ENCODE data around the gene DNAH6.

Gene DNAH6

DNA sequence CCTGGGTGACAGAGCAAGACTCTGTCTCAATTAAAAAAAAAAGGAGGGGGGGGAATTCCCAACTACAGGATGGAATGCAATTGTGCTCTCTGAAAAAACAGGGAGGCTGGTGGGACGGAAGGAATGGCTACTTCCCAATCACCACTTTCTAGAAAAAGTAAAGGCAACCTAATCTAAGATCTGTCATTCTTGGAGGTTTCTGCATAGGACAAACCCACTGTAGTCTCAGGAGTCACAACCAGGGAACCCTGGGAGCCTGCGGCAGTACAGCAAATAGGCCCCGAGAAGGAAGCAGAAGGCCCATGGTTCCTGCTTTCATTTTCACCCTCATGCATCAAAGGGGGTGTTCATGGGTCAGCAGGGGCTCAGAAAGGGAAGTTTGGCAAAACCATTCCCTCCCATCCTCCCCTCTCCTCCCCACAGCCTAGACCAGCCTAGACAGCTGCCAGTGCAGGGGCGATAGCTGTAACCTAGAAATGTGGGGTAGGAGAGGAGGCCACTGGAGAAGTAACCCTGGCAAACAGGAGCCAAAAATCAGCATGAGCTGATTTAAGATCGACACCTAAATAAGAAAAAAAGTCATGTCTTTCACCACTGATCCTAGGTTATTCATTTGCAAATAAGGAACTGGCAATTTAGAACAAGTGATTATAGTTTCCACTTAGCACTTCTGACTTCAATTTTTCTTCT is 316.6 kb downstream of the DNAH6 start:
- no peak overlapping the region for H3K27ac ChIP-seq
- no peak for TF ChIP-seq ZFX (IDR thresholded peaks at IDR 0.05; ENCODE audit: borderline replicate concordance)
- TF ChIP-seq, protein P1, sequence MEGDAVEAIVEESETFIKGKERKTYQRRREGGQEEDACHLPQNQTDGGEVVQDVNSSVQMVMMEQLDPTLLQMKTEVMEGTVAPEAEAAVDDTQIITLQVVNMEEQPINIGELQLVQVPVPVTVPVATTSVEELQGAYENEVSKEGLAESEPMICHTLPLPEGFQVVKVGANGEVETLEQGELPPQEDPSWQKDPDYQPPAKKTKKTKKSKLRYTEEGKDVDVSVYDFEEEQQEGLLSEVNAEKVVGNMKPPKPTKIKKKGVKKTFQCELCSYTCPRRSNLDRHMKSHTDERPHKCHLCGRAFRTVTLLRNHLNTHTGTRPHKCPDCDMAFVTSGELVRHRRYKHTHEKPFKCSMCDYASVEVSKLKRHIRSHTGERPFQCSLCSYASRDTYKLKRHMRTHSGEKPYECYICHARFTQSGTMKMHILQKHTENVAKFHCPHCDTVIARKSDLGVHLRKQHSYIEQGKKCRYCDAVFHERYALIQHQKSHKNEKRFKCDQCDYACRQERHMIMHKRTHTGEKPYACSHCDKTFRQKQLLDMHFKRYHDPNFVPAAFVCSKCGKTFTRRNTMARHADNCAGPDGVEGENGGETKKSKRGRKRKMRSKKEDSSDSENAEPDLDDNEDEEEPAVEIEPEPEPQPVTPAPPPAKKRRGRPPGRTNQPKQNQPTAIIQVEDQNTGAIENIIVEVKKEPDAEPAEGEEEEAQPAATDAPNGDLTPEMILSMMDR (IDR thresholded peaks at IDR 0.05), result no peak

DNA sequence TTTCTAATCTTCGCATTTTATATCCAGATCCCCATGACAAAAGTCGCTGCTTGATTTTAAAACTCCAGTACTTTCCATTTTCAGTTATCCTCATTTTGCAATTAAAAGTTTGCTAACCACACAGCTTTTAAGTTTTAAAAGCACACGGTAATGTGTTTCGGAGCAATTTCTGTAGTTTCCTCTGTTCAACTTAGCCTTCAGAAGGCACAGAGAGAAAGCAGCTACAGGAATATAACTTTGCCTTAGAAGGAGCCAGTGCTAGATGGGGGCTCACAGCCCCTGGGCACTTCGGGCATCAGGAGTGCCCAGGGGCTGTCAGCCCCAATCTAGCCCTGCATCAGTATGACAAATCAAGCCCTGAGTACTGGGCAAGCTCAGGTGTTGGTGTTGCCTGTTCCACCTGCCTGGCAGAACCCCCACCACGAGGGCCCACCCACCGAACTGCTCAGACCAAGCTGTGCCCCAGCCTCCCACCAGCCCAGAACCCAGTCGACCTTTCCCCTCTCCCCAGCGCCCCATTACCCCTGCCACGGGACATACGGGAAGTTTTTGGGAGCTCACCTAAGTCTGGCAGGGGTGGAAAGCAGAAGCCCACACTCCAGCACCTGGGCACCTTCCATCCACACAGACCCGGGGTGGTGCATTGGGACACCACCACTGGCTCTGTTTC is 317.3 kb downstream of the DNAH6 start:
- TF ChIP-seq ZFX (IDR thresholded peaks at IDR 0.05; ENCODE audit: borderline replicate concordance), result no peak
- TF ChIP-seq, protein P1 (IDR thresholded peaks at IDR 0.05), result no peak
- H3K27ac ChIP-seq, result no peak overlapping the region

DNA sequence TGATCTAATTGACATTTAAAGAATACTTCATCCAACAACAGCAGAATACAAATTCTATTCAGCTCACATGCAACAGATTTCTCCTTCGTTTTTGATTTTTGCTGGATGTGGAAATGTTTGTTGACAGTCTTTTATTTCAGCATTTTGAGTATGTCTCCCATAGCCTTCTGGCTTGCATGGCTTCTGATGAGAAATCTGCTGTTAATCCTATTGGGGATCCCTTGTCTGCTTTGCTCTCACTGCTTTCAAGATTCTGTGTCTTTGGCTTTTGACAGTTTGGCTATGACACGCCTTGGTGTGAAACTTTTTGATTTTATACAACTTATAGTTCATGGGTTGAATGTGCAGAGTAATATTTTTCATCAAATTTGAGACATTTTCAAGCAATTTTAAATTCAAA is 319.9 kb downstream of the DNAH6 start:
- no peak for TF ChIP-seq ZFX (IDR thresholded peaks at IDR 0.05; ENCODE audit: borderline replicate concordance)
- TF ChIP-seq, protein P1 (IDR thresholded peaks at IDR 0.05), result no peak
- H3K27ac ChIP-seq, result no peak overlapping the region

DNA sequence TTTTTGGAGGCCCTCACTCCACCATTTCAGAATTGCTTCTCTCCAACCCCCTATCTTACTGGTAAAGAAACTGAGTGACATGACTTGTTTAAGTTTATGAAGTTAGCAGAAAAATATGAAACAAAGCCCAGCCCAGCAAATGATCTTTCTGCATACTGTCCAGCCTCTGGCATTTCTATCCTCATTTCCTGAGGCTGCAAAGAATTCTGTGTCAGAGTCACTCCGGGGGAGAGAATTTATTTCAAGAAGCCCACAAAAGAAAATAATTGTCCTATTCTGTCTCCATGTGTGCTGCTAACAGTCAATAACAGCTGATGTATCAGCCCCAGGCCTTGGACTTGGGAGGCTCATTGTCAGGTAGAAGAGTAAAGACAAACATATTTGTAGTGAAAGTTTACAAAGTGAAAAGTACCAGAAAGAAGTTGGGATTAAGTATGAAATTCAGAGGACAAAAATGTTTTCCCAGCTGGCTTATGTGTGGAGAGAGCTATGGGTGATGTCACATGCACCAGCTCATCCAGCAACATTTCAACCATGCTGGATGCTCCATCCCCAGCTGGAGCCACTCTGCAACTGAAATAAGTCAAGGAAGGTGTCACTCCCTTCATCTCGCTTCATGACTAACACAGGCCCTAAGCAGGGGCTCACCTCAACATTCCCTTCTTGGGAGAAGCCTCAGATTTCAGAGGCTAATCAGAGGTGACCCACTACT is 322.3 kb downstream of the DNAH6 start:
- no peak overlapping the region for H3K27ac ChIP-seq

DNA sequence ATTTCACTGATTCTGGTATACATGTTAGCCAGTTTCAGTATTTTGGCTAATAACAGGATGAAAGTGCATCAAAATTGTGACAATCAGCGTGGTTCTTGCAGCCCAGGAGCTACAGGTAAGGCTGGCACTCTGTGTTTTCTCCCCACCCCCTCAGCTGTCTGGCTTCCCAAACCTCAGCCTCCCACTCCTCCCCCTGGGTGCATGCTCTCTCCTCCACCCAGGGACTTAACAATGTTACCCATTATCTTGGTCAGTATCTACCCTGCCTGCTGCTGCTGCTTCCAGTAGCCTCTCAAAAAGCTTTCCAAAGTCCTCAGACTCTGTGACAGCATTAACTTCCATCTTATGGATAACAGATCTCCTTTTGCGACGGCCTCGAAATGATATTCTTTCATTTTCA is 323.6 kb downstream of the DNAH6 start:
- TF ChIP-seq, protein P1 (IDR thresholded peaks at IDR 0.05), result no peak
- TF ChIP-seq ZFX (IDR thresholded peaks at IDR 0.05; ENCODE audit: borderline replicate concordance), result no peak
- H3K27ac ChIP-seq, result no peak overlapping the region

More for the DNA sequence above, 322.3 kb downstream of the DNAH6 start:
- TF ChIP-seq, protein P1 (IDR thresholded peaks at IDR 0.05), result no peak
- no peak for TF ChIP-seq ZFX (IDR thresholded peaks at IDR 0.05; ENCODE audit: borderline replicate concordance)

DNA sequence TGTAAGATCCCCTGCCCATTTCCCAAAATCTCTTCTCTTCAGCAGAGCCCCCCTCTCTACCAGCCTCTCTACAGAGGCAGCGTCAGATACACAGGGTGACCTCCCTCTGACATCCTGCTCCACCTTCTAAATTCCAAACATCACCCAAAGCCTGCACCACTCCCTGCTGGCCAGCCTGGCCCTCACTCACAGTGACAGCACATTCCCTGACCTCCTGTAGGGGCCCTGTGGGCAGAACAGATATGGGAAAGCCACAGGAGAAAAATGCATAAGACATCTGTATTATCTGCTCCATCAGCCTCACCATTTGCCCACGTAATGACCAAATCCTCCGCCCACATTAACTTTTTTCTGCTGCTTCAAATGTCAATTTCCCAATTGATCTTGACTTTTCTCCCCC is 324.0 kb downstream of the DNAH6 start:
- TF ChIP-seq, protein P1 (IDR thresholded peaks at IDR 0.05), result no peak
- no peak for TF ChIP-seq ZFX (IDR thresholded peaks at IDR 0.05; ENCODE audit: borderline replicate concordance)
- H3K27ac ChIP-seq, result no peak overlapping the region

DNA sequence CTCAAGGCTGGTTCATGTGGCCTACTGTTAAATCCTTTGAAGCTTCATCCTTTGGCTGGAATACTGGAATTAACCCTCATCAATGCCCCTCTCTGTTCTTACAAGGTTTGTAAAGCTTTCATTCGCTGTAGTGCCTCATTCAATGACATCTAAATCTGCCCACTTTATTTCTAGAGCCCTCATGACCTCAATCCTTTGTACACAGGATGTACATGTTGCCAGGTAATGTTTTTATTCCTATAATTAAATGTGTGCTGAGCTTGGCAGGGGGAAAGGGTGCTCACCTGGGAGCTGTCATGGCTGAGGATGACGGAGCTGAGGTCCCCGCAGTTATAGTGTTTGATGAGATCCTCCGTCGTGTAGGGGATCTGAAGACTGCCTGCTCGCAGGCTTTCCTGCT is 325.3 kb downstream of the DNAH6 start:
- no peak for TF ChIP-seq ZFX (IDR thresholded peaks at IDR 0.05; ENCODE audit: borderline replicate concordance)
- TF ChIP-seq, protein P1 (IDR thresholded peaks at IDR 0.05), result no peak

More for the DNA sequence above, 325.3 kb downstream of the DNAH6 start:
- H3K27ac ChIP-seq, result no peak overlapping the region

Measured in 22Rv1 (cell line).